Spinal cord (tissue), 10 donors: ENCODE measurements around the gene ZSWIM1. TPM values are rescaled to one million over a fixed set of nuclear protein-coding genes. Genes with fewer than 3 reads are reported as not detected.
A peak's percentile ranks its signal among the peaks of the same experiment; 100 is the strongest.
"Not testable (repeated sequence)": the region's sequence is repeated elsewhere in the genome, so short reads cannot be mapped to it uniquely, and the experiment has no call there.

Experiments
- DNase-seq, 6 donors: peaks; one replicate each; pipeline versions ENCODE4 v3.0.0 to v3.0.0-alpha.2; 2013 to 2015; ENCODE audit warnings: low spot score in 6 of 6, low read depth in 4 of 6
- H3K27ac ChIP-seq: one replicate; pipeline ENCODE4 v1.5.1; 2013; ENCODE audit warnings: low read depth, low read length, control low read depth
- H3K27me3 ChIP-seq: one replicate; pipeline ENCODE4 v1.6.1; 2013; ENCODE audit warnings: low read length; ENCODE audit not compliant: control insufficient read depth, insufficient read depth
- H3K36me3 ChIP-seq: one replicate; pipeline ENCODE4 v1.6.1; 2013; ENCODE audit warnings: low read length; ENCODE audit not compliant: control insufficient read depth, insufficient read depth
- H3K4me1 ChIP-seq: one replicate; pipeline ENCODE4 v1.6.1; 2013; ENCODE audit warnings: low read length; ENCODE audit not compliant: control insufficient read depth, insufficient read depth
- H3K4me3 ChIP-seq: one replicate; pipeline ENCODE4 v1.5.1; 2013; ENCODE audit warnings: low read depth, low read length, control low read depth
- H3K9me3 ChIP-seq: one replicate; pipeline ENCODE4 v1.6.1; 2013; ENCODE audit warnings: low read length; ENCODE audit not compliant: control insufficient read depth, insufficient read depth
- WGBS: methylation state at CpG from one replicate; pipeline ENCODE4 v1.1.5; 2013; ENCODE audit warnings: missing lambda C conversion rate; ENCODE audit not compliant: insufficient coverage; 5-methylcytosine and 5-hydroxymethylcytosine counted together
- polyA plus RNA-seq, 2 donors: library from polyadenylated mRNA; unstranded; fragments of 120-200 nt; gene quantifications; one replicate each; pipeline ENCODE4 v1.2.1, GENCODE V29; 2013; ENCODE audit not compliant: insufficient read length in 2 of 2
- total RNA-seq, 2 donors: library from RNA; depleted of rRNA in 1 of 2; stranded (reverse); fragments of 120-200 nt in 1 of 2; fragments of >200 nt in 1 of 2; gene quantifications; one replicate each; pipeline versions ENCODE4 v1.2.3 to v1.2.4, GENCODE V29; 2013 to 2014
- donor health status: healthy.

ZSWIM1 gene
- total and polyA plus RNA-seq, 4 donors: 5.5 to 18.3 (median 13.9) TPM

- Histone ChIP-seq H3K27me3 (no peaks in the 10 kb centered on the region), H3K4me1 (no peaks in the 10 kb centered on the region), H3K36me3 (no peaks in the 10 kb centered on the region), H3K4me3 (no peak overlapping the region), H3K9me3 (no peaks in the 10 kb centered on the region), H3K27ac (no peak overlapping the region)
- DNase-seq: no peak
- WGBS: 64% methylated on average over 7 of the region's 9 CpGs
Measured at GRCh38 chr20:45925821-45926506, 44.9 kb downstream of the ZSWIM1 start.

DNA sequence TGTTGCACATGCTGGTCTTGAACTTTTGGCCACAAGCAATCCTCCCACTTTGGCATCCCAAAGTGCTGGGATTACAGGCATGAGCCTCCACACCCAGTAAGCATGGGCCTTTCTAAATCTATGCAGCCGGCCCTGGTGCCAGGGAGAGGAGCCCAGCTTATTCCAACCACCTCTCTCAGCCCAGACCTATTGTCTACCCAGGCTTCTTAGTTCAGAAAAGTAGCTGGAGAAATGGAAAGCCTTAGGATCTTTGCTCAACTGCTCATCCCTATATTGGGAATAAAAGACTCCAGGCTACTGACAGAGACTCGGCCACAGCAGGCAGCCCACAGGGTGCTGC, 45.7 kb downstream of the ZSWIM1 start:
- H3K27me3 ChIP-seq: no peaks in the 10 kb centered on the region
- whole genome bisulfite sequencing: 80% methylated on average over 1 of the region's 2 CpGs
- H3K9me3 ChIP-seq: no peaks in the 10 kb centered on the region
- H3K4me3 ChIP-seq: no peak overlapping the region
- no peak overlapping the region for H3K27ac ChIP-seq
- DNase-seq: no peak
- H3K4me1 ChIP-seq: no peaks in the 10 kb centered on the region
- H3K36me3 ChIP-seq: no peaks in the 10 kb centered on the region

GRCh38 chr20:45927071-45927878, 46.2 kb downstream of the ZSWIM1 start:
- H3K27ac ChIP-seq: no peak overlapping the region

GRCh38 chr20:45931680-45932079, 50.7 kb downstream of the ZSWIM1 start:
- DNase-seq, H3K36me3 ChIP-seq, H3K9me3 ChIP-seq, H3K27ac ChIP-seq, H3K27me3 ChIP-seq, H3K4me3 ChIP-seq: not testable (repeated sequence)
- peaks cover 23% of the 10 kb centered on the region for H3K4me1 ChIP-seq
- 97% methylated on average over 13 of the region's 17 CpGs for WGBS

More at GRCh38 chr20:45927071-45927878, 46.2 kb downstream of the ZSWIM1 start:
- no peak overlapping the region for H3K4me3 ChIP-seq
- H3K9me3 ChIP-seq: no peaks in the 10 kb centered on the region
- no peaks in the 10 kb centered on the region for H3K27me3 ChIP-seq
- H3K36me3 ChIP-seq: no peaks in the 10 kb centered on the region
- DNase-seq: no peak
- 91% methylated on average over 12 of the region's 14 CpGs for WGBS
- H3K4me1 ChIP-seq: no peaks in the 10 kb centered on the region

- 3% methylated on average over 17 of the region's 22 CpGs for WGBS
Measured at GRCh38 chr20:45933266-45934045, 52.4 kb downstream of the ZSWIM1 start.

GRCh38 chr20:45934046-45934585, 53.1 kb downstream of the ZSWIM1 start:
- Histone ChIP-seq H3K4me1 (peaks cover 26% of the 10 kb centered on the region), H3K27ac (peak overlapping the region; percentile 99), H3K9me3 (no peaks in the 10 kb centered on the region), H3K36me3 (peaks cover 28% of the 10 kb centered on the region), H3K4me3 (peak overlapping the region; percentile 95), H3K27me3 (no peaks in the 10 kb centered on the region)
- DNase-seq: peak; percentile 52 to 98 (median 82)
- 0% methylated on average over 32 of the region's 34 CpGs for WGBS

More at GRCh38 chr20:45933266-45934045, 52.4 kb downstream of the ZSWIM1 start:
- Histone ChIP-seq H3K9me3 (no peaks in the 10 kb centered on the region), H3K36me3 (peaks cover 21% of the 10 kb centered on the region), H3K4me1 (peaks cover 26% of the 10 kb centered on the region), H3K4me3 (peak overlapping the region; percentile 95), H3K27me3 (no peaks in the 10 kb centered on the region), H3K27ac (peak overlapping the region; percentile 99)
- DNase-seq: peak in 3 of 6 donors; percentile 44 to 93 (median 88)

Other genes with a start within 250 kb of the ZSWIM1 start
- gene WFDC9, start 249.9 kb upstream of the ZSWIM1 start, total RNA-seq: not detected
- not detected for gene WFDC9, start 249.9 kb upstream of the ZSWIM1 start, polyA plus RNA-seq
- not detected for gene WFDC11, start 211.0 kb upstream of the ZSWIM1 start, total RNA-seq
- gene WFDC11, start 211.0 kb upstream of the ZSWIM1 start, polyA plus RNA-seq: not detected
- not detected for gene WFDC13, start 179.2 kb upstream of the ZSWIM1 start, total RNA-seq
- gene WFDC13, start 179.2 kb upstream of the ZSWIM1 start, polyA plus RNA-seq: not detected
- gene WFDC10B, start 176.2 kb upstream of the ZSWIM1 start, total RNA-seq: not detected
- gene WFDC10B, start 176.2 kb upstream of the ZSWIM1 start, polyA plus RNA-seq: not detected
- not detected for gene SPINT4, start 158.9 kb upstream of the ZSWIM1 start, total RNA-seq
- gene SPINT4, start 158.9 kb upstream of the ZSWIM1 start, polyA plus RNA-seq: not detected
- gene WFDC3, start 89.3 kb upstream of the ZSWIM1 start, total RNA-seq: 1 to 10 TPM in 1 of 2 donors, under 1 TPM in 1; 0.59 to 2.8 TPM
- 1 to 10 TPM; 2.5 to 3.0 TPM for gene WFDC3, start 89.3 kb upstream of the ZSWIM1 start, polyA plus RNA-seq
- 10 to 100 TPM; 15.3 to 20.3 TPM for gene DNTTIP1, start 89.3 kb upstream of the ZSWIM1 start, total RNA-seq
- gene DNTTIP1, start 89.3 kb upstream of the ZSWIM1 start, polyA plus RNA-seq: 10 to 100 TPM; 38.9 to 40.5 TPM
- 10 to 100 TPM in 1 of 2 donors, 1 to 10 TPM in 1; 7.1 to 31.7 TPM for gene UBE2C, start 68.6 kb upstream of the ZSWIM1 start, total RNA-seq
- gene UBE2C, start 68.6 kb upstream of the ZSWIM1 start, polyA plus RNA-seq: 10 to 100 TPM; 27.0 to 36.0 TPM
- gene TNNC2, start 53.9 kb upstream of the ZSWIM1 start, total RNA-seq: 1 to 10 TPM; 1.1 to 2.4 TPM
- 1 to 10 TPM; 3.2 to 8.8 TPM for gene TNNC2, start 53.9 kb upstream of the ZSWIM1 start, polyA plus RNA-seq
- gene SNX21, start 47.4 kb upstream of the ZSWIM1 start, total RNA-seq: 10 to 100 TPM; 23.8 to 40.4 TPM
- gene SNX21, start 47.4 kb upstream of the ZSWIM1 start, polyA plus RNA-seq: 10 to 100 TPM; 35.8 to 40.7 TPM
- gene ACOT8, start 23.8 kb upstream of the ZSWIM1 start, total RNA-seq: 10 to 100 TPM; 27.8 to 37.9 TPM
- gene ACOT8, start 23.8 kb upstream of the ZSWIM1 start, polyA plus RNA-seq: 10 to 100 TPM; 38.7 to 46.3 TPM
- gene ZSWIM3, start 23.6 kb upstream of the ZSWIM1 start, total RNA-seq: 1 to 10 TPM; 8.8 to 9.3 TPM
- 1 to 10 TPM; 6.1 to 7.2 TPM for gene ZSWIM3, start 23.6 kb upstream of the ZSWIM1 start, polyA plus RNA-seq
- gene SPATA25, start 6.4 kb downstream of the ZSWIM1 start, total RNA-seq: 1 to 10 TPM; 1.3 to 3.0 TPM
- gene SPATA25, start 6.4 kb downstream of the ZSWIM1 start, polyA plus RNA-seq: 1 to 10 TPM; 2.6 to 5.6 TPM
- 1 to 10 TPM; 2.4 to 6.3 TPM for gene NEURL2, start 10.0 kb downstream of the ZSWIM1 start, total RNA-seq
- 1 to 10 TPM; 3.6 to 7.0 TPM for gene NEURL2, start 10.0 kb downstream of the ZSWIM1 start, polyA plus RNA-seq
- 10 to 100 TPM; 29.4 to 58.4 TPM for gene CTSA, start 10.1 kb downstream of the ZSWIM1 start, total RNA-seq
- gene CTSA, start 10.1 kb downstream of the ZSWIM1 start, polyA plus RNA-seq: 100 to 1,000 TPM in 1 of 2 donors, 10 to 100 TPM in 1; 75.7 to 102 TPM
- 100 to 1,000 TPM in 1 of 2 donors, 10 to 100 TPM in 1; 73.7 to 471 TPM for gene PLTP, start 30.9 kb downstream of the ZSWIM1 start, total RNA-seq
- 100 to 1,000 TPM; 222 to 234 TPM for gene PLTP, start 30.9 kb downstream of the ZSWIM1 start, polyA plus RNA-seq
- 10 to 100 TPM; 13.0 to 15.9 TPM for gene PCIF1, start 53.5 kb downstream of the ZSWIM1 start, total RNA-seq
- gene PCIF1, start 53.5 kb downstream of the ZSWIM1 start, polyA plus RNA-seq: 10 to 100 TPM; 46.0 to 49.9 TPM
- 10 to 100 TPM in 1 of 2 donors, 1 to 10 TPM in 1; 9.9 to 12.9 TPM for gene ZNF335, start 91.0 kb downstream of the ZSWIM1 start, total RNA-seq
- gene ZNF335, start 91.0 kb downstream of the ZSWIM1 start, polyA plus RNA-seq: 10 to 100 TPM; 18.3 to 21.6 TPM
- gene MMP9, start 127.7 kb downstream of the ZSWIM1 start, total RNA-seq: 1 to 10 TPM in 1 of 2 donors, under 1 TPM in 1; 0.88 to 6.2 TPM
- gene MMP9, start 127.7 kb downstream of the ZSWIM1 start, polyA plus RNA-seq: under 1 TPM; 0.11 to 0.41 TPM
- gene SLC12A5, start 148.0 kb downstream of the ZSWIM1 start, total RNA-seq: 10 to 100 TPM; 26.2 to 84.7 TPM
- 100 to 1,000 TPM; 176 to 191 TPM for gene SLC12A5, start 148.0 kb downstream of the ZSWIM1 start, polyA plus RNA-seq
- 10 to 100 TPM; 12.3 to 30.1 TPM for gene NCOA5, start 208.7 kb downstream of the ZSWIM1 start, total RNA-seq
- 10 to 100 TPM; 49.9 to 50.7 TPM for gene NCOA5, start 208.7 kb downstream of the ZSWIM1 start, polyA plus RNA-seq
- gene CD40, start 237.1 kb downstream of the ZSWIM1 start, total RNA-seq: 1 to 10 TPM; 1.6 to 6.3 TPM
- 1 to 10 TPM; 4.8 to 6.5 TPM for gene CD40, start 237.1 kb downstream of the ZSWIM1 start, polyA plus RNA-seq